ENCODE data around the gene PRKD2. TPM values are rescaled to one million over a fixed set of nuclear protein-coding genes. Genes with fewer than 3 reads are reported as not detected.
A peak's percentile ranks its signal among the peaks of the same experiment; 100 is the strongest.

The PRKD2 gene
- total RNA-seq, 1 donor = 9.7 TPM

GRCh38 chr19:46644720-46645119 is 72.2 kb downstream of the PRKD2 start:
- H3K4me3 ChIP-seq (ENCODE audit: low read depth, low read length) = no peak overlapping the region
- no peak for DNase-seq (ENCODE audit: low read depth)
- no peak for TF ChIP-seq CTCF (IDR thresholded peaks at IDR 0.05; ENCODE audit: insufficient read depth, low read length)

GRCh38 chr19:46640656-46641055 is 76.3 kb downstream of the PRKD2 start:
- no peak for TF ChIP-seq CTCF (IDR thresholded peaks at IDR 0.05; ENCODE audit: insufficient read depth, low read length)
- H3K4me3 ChIP-seq (ENCODE audit: low read depth, low read length) = no peak overlapping the region
- no peak for DNase-seq (ENCODE audit: low read depth)

- peak overlapping the region; percentile 72 for H3K4me3 ChIP-seq (ENCODE audit: low read depth, low read length)
- DNase-seq (ENCODE audit: low read depth) = peak; percentile 87
- TF ChIP-seq CTCF (IDR thresholded peaks at IDR 0.05; ENCODE audit: insufficient read depth, low read length) = no peak
Measured at GRCh38 chr19:46639358-46640182, 77.3 kb downstream of the PRKD2 start.

GRCh38 chr19:46637224-46637623 is 79.7 kb downstream of the PRKD2 start:
- TF ChIP-seq CTCF (IDR thresholded peaks at IDR 0.05; ENCODE audit: insufficient read depth, low read length) = no peak
- no peak overlapping the region for H3K4me3 ChIP-seq (ENCODE audit: low read depth, low read length)
- DNase-seq (ENCODE audit: low read depth) = no peak

GRCh38 chr19:46635920-46636761 is 80.8 kb downstream of the PRKD2 start, which contains the start of gene GNG8:
GNG8 (minus strand) TSS chr19:46636202; CDS start chr19:46634682, 1,520 bp downstream.
- no peak for DNase-seq (ENCODE audit: low read depth)
- no peak within 1 kb of the TSS for H3K4me3 ChIP-seq (ENCODE audit: low read depth, low read length)
- TF ChIP-seq CTCF (IDR thresholded peaks at IDR 0.05; ENCODE audit: insufficient read depth, low read length) = no peak

- peak overlapping the region; percentile 44 for H3K4me3 ChIP-seq (ENCODE audit: low read depth, low read length)
- no peak for TF ChIP-seq CTCF (IDR thresholded peaks at IDR 0.05; ENCODE audit: insufficient read depth, low read length)
- DNase-seq (ENCODE audit: low read depth) = no peak
Measured at GRCh38 chr19:46634656-46635218, 82.2 kb downstream of the PRKD2 start.
